PC-3 (cell line): Measurements from ENCODE around the gene PARD6A.

ENCODE experiments used
- EZH2 ChIP-seq: fragments of 300-600 bp; sonication (generic); IDR thresholded peaks from one replicate; pipeline ENCODE4 v1.6.1; 2017; ENCODE audit warnings: antibody characterized with exemption, mild to moderate bottlenecking, low read length; ENCODE audit not compliant: unreplicated experiment
- EZH2phosphoT487 ChIP-seq: fragments of 300-600 bp; sonication (generic); IDR thresholded peaks from 2 replicates; pipeline ENCODE4 v1.6.1; 2018; ENCODE audit warnings: mild to moderate bottlenecking, antibody characterized with exemption, low read length, borderline replicate concordance
- TF ChIP-seq, protein P1 (sequence below): fragments of 300-600 bp; sonication (generic); conservative IDR thresholded peaks from 2 replicates; pipeline ENCODE4 v1.5.1; 2017; ENCODE audit warnings: antibody characterized with exemption, low read depth, mild to moderate bottlenecking, low read length

DNA sequence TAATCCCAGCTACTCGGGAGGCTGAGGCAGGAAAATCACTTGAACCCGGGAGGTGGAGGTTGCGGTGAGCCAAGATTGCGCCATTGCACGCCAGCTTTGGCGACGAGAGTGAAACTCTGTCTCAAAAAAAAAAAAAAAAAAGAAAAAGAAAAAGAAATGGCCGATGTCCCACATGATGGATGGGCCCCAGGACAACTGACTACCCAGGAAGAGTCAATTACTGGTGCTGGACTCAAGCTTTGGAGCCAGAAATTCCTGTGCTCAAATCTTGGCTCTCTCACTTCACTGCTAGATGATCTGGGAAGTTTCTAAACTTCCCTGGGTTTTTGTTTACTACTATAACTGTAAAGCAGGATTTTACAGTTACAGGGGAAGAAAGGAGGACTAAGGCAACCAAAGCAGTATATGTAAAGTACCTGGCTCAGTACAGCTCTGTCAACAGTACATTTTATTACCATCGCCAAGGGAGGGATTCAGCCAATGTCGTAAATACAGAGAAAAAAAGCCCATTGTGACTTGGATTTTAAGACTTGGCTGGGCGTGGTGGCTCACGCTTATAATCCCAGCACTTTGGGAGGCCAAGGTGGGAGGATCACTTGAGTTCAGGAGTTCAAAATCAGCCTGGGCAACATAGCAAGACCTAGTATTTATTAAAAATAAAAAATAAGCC lies 17.7 kb downstream of the PARD6A start:
- TF ChIP-seq EZH2 (no peak), EZH2phosphoT487 (no peak)
- TF ChIP-seq, protein P1, sequence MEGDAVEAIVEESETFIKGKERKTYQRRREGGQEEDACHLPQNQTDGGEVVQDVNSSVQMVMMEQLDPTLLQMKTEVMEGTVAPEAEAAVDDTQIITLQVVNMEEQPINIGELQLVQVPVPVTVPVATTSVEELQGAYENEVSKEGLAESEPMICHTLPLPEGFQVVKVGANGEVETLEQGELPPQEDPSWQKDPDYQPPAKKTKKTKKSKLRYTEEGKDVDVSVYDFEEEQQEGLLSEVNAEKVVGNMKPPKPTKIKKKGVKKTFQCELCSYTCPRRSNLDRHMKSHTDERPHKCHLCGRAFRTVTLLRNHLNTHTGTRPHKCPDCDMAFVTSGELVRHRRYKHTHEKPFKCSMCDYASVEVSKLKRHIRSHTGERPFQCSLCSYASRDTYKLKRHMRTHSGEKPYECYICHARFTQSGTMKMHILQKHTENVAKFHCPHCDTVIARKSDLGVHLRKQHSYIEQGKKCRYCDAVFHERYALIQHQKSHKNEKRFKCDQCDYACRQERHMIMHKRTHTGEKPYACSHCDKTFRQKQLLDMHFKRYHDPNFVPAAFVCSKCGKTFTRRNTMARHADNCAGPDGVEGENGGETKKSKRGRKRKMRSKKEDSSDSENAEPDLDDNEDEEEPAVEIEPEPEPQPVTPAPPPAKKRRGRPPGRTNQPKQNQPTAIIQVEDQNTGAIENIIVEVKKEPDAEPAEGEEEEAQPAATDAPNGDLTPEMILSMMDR: no peak
